GM19372 (cell line): ENCODE results near the gene CNP.
"Not testable (repeated sequence)": the region's sequence is repeated elsewhere in the genome, so short reads cannot be mapped to it uniquely, and the experiment has no call there.

Experiments used
- ATAC-seq: cut with Tn5 transposase; IDR thresholded peaks from one replicate; pipeline ENCODE4 v1.9.1; 2021; ENCODE audit warnings: mild to moderate bottlenecking, low read depth, moderate library complexity; ENCODE audit not compliant: unreplicated experiment

The CNP gene

GRCh38 chr17:42001729-42002128 lies 35.1 kb downstream of the CNP start:
- ATAC-seq, result no peak

GRCh38 chr17:42002175-42002791 lies 35.7 kb downstream of the CNP start:
- no peak for ATAC-seq

GRCh38 chr17:42002792-42003301 lies 36.3 kb downstream of the CNP start:
- no peak for ATAC-seq

GRCh38 chr17:42005166-42005565 lies 38.6 kb downstream of the CNP start:
- no peak for ATAC-seq

- ATAC-seq, result no peak
Measured at GRCh38 chr17:42009170-42009569, 42.6 kb downstream of the CNP start.

GRCh38 chr17:42010266-42010680 lies 43.7 kb downstream of the CNP start:
- not testable (repeated sequence) for ATAC-seq

- ATAC-seq, result no peak
Measured at GRCh38 chr17:42010898-42011516, 44.4 kb downstream of the CNP start.

GRCh38 chr17:42012363-42012762 lies 45.8 kb downstream of the CNP start:
- ATAC-seq, result not testable (repeated sequence)

- ATAC-seq, result not testable (repeated sequence)
Measured at GRCh38 chr17:42013740-42014139, 47.1 kb downstream of the CNP start.

- ATAC-seq, result no peak
Measured at GRCh38 chr17:42016411-42016831, 49.8 kb downstream of the CNP start.

- ATAC-seq, result peak; percentile 83
Measured at GRCh38 chr17:42016941-42017865, 50.6 kb downstream of the CNP start, which contains the start of gene DNAJC7. Gene DNAJC7 (minus strand): TSS chr17:42017439. CDS start chr17:42017416, 23 bp downstream.

- no peak for ATAC-seq
Measured at GRCh38 chr17:42017866-42018200, 51.2 kb downstream of the CNP start.

GRCh38 chr17:42018339-42018738 lies 51.7 kb downstream of the CNP start:
- ATAC-seq, result no peak

GRCh38 chr17:42018988-42019387 lies 52.4 kb downstream of the CNP start:
- no peak for ATAC-seq

- ATAC-seq, result no peak
Measured at GRCh38 chr17:42019509-42020404, 53.2 kb downstream of the CNP start, which contains the start of gene NKIRAS2. Gene NKIRAS2 (plus strand): TSS chr17:42020090. CDS start chr17:42021578, 1,488 bp downstream.

GRCh38 chr17:42020845-42021244 lies 54.2 kb downstream of the CNP start:
- not testable (repeated sequence) for ATAC-seq

GRCh38 chr17:42023524-42024349 lies 57.1 kb downstream of the CNP start:
- no peak for ATAC-seq

- no peak for ATAC-seq
Measured at GRCh38 chr17:42025191-42025579, 58.6 kb downstream of the CNP start.

GRCh38 chr17:42025936-42026335 lies 59.3 kb downstream of the CNP start:
- ATAC-seq, result no peak
